Uterus (tissue), 4 donors: Measurements from ENCODE around the gene DCP1A. TPM values are rescaled to one million over a fixed set of nuclear protein-coding genes. Genes with fewer than 3 reads are reported as not detected.

Experiments
- DNase-seq, 2 donors: peaks; one replicate each; pipeline ENCODE4 v3.0.0-alpha.2; 2019 to 2020
- H3K27ac ChIP-seq, 2 donors: fragments of 200-600 bp; sonication (generic); 1 replicate in 1 of 2; 2 replicates in 1 of 2; pipeline ENCODE4 v1.5.1; 2016 to 2018
- H3K27me3 ChIP-seq, 2 donors: fragments of 200-600 bp; sonication (generic); one replicate each; pipeline ENCODE4 v1.5.1; 2018 to 2019; ENCODE audit warnings: control low read depth in 1 of 2
- H3K36me3 ChIP-seq, 2 donors: fragments of 200-600 bp; sonication (generic); one replicate each; pipeline ENCODE4 v1.5.1; 2019; ENCODE audit warnings: control low read depth in 1 of 2
- H3K4me1 ChIP-seq, 2 donors: fragments of 200-600 bp; sonication (generic); one replicate each; pipeline ENCODE4 v1.5.1; 2018 to 2019; ENCODE audit warnings: control low read depth in 1 of 2
- H3K4me3 ChIP-seq, 2 donors: fragments of 200-600 bp; sonication (generic); 1 replicate in 1 of 2; 2 replicates in 1 of 2; pipeline ENCODE4 v1.5.1; 2018 to 2019; ENCODE audit warnings: mild to moderate bottlenecking in 1 of 2
- H3K9me3 ChIP-seq, 2 donors: fragments of 200-600 bp; sonication (generic); one replicate each; pipeline ENCODE4 v1.5.1; 2019; ENCODE audit warnings: control low read depth in 1 of 2
- CTCF ChIP-seq, 4 experiments: fragments of 200-600 bp in 2 of 4; fragments of 450-650 bp in 2 of 4; sonication (generic) in 2 of 4; IDR thresholded peaks; one replicate each; pipeline ENCODE4 v1.5.1; 2016 to 2019; ENCODE audit warnings: antibody characterized with exemption in 4 of 4, mild to moderate bottlenecking in 2 of 4, moderate library complexity in 1 of 4
- POLR2A ChIP-seq, 2 donors: fragments of 450-650 bp; IDR thresholded peaks; one replicate each; pipeline ENCODE4 v1.6.1; 2016; ENCODE audit warnings: antibody characterized with exemption in 2 of 2, mild to moderate bottlenecking in 1 of 2, moderate library complexity in 1 of 2
- intact Hi-C: fragments of 100-400 bp; cut with DNase I; formaldehyde crosslinking; loops from one replicate; pipeline ENCODE4 v1.15.1; 2023; ENCODE audit warnings: low total_unique reads
- total RNA-seq, 4 donors: library from RNA; depleted of rRNA in 3 of 4; stranded (reverse); fragments of >200 nt in 3 of 4; gene quantifications; one replicate each; pipeline versions ENCODE4 v1.1.0 to v1.2.4, GENCODE V29; 2014 to 2023
- donor health status: DM: yes; HTN: yes; CAD: no.

Gene DCP1A
- total RNA-seq, 4 donors from 2014 or later = 27.2 to 39.4 (median 34.5) TPM

- intact Hi-C loops = no loop called here
- Histone ChIP-seq H3K36me3 (no peaks in the 10 kb centered on the region), H3K4me1 (peaks cover 0 to 9% of the 10 kb centered on the region in 2 donors), H3K27ac (no peak overlapping the region), H3K4me3 (no peak overlapping the region), H3K27me3 (no peaks in the 10 kb centered on the region), H3K9me3 (no peaks in the 10 kb centered on the region)
- TF ChIP-seq POLR2A (IDR thresholded peaks at IDR 0.05) (no peak), CTCF (IDR thresholded peaks at IDR 0.05) (no peak)
- no peak for DNase-seq
These were observed 109.1 kb downstream of the DCP1A start for GRCh38 chr3:53238051-53238850.

- no peaks in the 10 kb centered on the region for H3K9me3 ChIP-seq
- H3K4me1 ChIP-seq = peaks cover 0 to 9% of the 10 kb centered on the region in 2 donors
- TF ChIP-seq POLR2A (IDR thresholded peaks at IDR 0.05) (no peak), CTCF (IDR thresholded peaks at IDR 0.05) (no peak)
- H3K4me3 ChIP-seq = no peak overlapping the region
- H3K27ac ChIP-seq = peak overlapping the region; percentile 28 to 40
- DNase-seq = peak; percentile 32 to 37
- no peaks in the 10 kb centered on the region for H3K36me3 ChIP-seq
- intact Hi-C loops = no loop called here
- H3K27me3 ChIP-seq = no peaks in the 10 kb centered on the region
These were observed 111.1 kb downstream of the DCP1A start for GRCh38 chr3:53236112-53236841.

- intact Hi-C loops = no loop called here
- no peak for DNase-seq
- TF ChIP-seq CTCF (IDR thresholded peaks at IDR 0.05) (no peak), POLR2A (IDR thresholded peaks at IDR 0.05) (no peak)
- H3K4me3 ChIP-seq = no peak overlapping the region
- no peaks in the 10 kb centered on the region for H3K9me3 ChIP-seq
- peaks cover 0 to 9% of the 10 kb centered on the region in 2 donors for H3K4me1 ChIP-seq
- H3K27ac ChIP-seq = peak overlapping the region in 1 of 2 donors; percentile 28
- no peaks in the 10 kb centered on the region for H3K36me3 ChIP-seq
- H3K27me3 ChIP-seq = no peaks in the 10 kb centered on the region
These were observed 111.8 kb downstream of the DCP1A start for GRCh38 chr3:53235545-53235944.

GRCh38 chr3:53234841-53235232 lies 112.5 kb downstream of the DCP1A start:
- no peaks in the 10 kb centered on the region for H3K9me3 ChIP-seq
- DNase-seq = no peak
- no peak overlapping the region for H3K27ac ChIP-seq
- TF ChIP-seq CTCF (IDR thresholded peaks at IDR 0.05) (no peak), POLR2A (IDR thresholded peaks at IDR 0.05) (no peak)
- H3K4me1 ChIP-seq = peaks cover 0 to 9% of the 10 kb centered on the region in 2 donors
- intact Hi-C loops = no loop called here
- H3K27me3 ChIP-seq = no peaks in the 10 kb centered on the region
- no peaks in the 10 kb centered on the region for H3K36me3 ChIP-seq
- no peak overlapping the region for H3K4me3 ChIP-seq
